Measurements from ENCODE around the gene RAPGEF1.

RAPGEF1 gene

DNA sequence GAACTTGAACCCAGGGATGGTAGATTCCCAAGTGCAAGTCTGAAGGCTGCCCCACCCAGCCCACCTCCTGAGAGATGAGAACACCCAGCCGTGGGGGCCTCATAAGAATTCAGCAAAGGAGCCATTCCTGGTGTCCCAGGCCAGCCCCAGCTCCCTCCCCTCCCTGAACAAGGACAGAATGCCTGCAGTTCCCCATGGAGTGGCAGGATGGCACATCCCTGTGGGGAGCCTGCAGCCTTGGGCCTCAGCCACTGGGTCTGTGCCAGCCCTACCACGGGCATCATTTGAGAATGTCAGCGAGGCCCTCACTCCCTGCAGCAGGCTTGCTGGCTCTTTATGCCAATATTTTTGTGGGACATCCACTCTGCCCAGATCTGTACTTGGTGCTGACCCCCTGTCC, 36.2 kb upstream of the RAPGEF1 start:
- TF ChIP-seq ZFX (IDR thresholded peaks at IDR 0.05; ENCODE audit: borderline replicate concordance) (no peak), CTCF (IDR thresholded peaks at IDR 0.05) (no peak)
- no peak overlapping the region for H3K27ac ChIP-seq

DNA sequence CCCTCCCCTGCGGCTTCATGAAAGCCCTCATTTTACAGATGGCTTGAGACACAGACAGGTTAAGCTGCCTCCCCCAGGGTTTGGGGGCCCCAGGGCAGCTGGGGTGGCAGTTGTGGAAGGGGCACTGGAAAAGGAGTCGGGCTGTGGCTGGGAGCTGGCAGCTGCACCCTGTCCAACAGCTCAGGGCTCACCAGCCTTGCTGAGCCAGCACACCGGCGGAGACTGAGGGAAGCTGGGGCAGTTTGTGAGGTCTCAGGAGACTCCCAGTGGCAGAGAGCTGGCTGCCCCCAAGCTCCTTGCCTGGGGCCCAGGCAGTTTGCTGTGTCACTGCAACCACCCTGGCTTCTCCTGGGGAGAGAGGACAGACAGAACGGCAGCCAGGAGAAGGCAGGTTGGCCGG, 34.8 kb upstream of the RAPGEF1 start:
- TF ChIP-seq ZFX (IDR thresholded peaks at IDR 0.05; ENCODE audit: borderline replicate concordance) (no peak), CTCF (IDR thresholded peaks at IDR 0.05) (no peak)
- H3K27ac ChIP-seq: no peak overlapping the region

DNA sequence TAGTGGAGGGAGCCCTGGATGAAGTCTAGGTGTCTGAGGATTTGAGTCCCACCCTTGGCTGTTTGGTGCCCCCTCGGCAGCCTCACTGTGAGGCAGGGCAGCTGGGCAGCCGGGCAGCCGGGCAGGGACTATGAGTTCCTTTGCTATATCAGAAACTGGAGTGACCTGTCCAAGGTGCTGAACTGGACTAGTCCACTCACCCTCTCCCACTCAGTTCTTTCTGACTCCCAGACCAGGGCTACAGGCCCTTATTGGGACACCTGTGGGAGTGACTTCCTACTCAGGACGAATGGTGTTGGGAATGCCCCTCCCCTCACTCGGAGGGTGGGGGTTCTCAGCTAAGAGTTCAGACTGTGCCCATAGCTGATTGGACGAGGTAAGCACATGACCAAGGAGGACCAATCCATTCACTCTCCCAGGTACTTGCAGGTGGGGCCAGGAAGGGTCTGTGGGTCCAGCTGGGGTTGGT, 34.1 kb upstream of the RAPGEF1 start:
- TF ChIP-seq CTCF (IDR thresholded peaks at IDR 0.05) (no peak), ZFX (IDR thresholded peaks at IDR 0.05; ENCODE audit: borderline replicate concordance) (no peak)

GRCh38 chr9:131772940-131773339, 33.1 kb upstream of the RAPGEF1 start:
- TF ChIP-seq ZFX (IDR thresholded peaks at IDR 0.05; ENCODE audit: borderline replicate concordance): no peak
- H3K27ac ChIP-seq: no peak overlapping the region

More for the DNA sequence above, 34.1 kb upstream of the RAPGEF1 start:
- no peak overlapping the region for H3K27ac ChIP-seq

DNA sequence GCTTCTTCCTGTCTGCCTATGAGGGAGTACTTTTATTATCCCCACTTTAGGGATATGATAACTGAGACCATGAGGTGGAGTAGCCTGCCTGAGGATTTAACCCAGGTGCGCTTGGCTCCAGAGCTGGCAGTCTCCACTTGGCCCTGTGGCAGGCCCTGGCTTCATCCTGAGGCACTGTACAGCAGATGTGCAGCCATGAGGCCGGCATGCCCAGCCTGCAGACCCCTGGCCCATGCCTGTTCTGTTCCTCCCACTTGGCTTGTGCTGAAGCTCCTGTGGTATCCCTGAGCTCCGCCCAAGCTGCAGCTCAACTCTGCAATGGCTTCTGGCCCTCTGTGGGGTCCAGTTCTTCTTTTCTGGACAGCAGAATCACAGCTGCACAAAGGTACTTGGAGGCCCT, 31.8 kb upstream of the RAPGEF1 start:
- TF ChIP-seq ZFX (IDR thresholded peaks at IDR 0.05; ENCODE audit: borderline replicate concordance): no peak
- TF ChIP-seq CTCF (IDR thresholded peaks at IDR 0.05): no peak
- H3K27ac ChIP-seq: no peak overlapping the region

- TF ChIP-seq ZFX (IDR thresholded peaks at IDR 0.05; ENCODE audit: borderline replicate concordance) (no peak), CTCF (IDR thresholded peaks at IDR 0.05) (no peak)
- H3K27ac ChIP-seq: no peak overlapping the region
Observed at GRCh38 chr9:131769361-131769760, 29.5 kb upstream of the RAPGEF1 start.

DNA sequence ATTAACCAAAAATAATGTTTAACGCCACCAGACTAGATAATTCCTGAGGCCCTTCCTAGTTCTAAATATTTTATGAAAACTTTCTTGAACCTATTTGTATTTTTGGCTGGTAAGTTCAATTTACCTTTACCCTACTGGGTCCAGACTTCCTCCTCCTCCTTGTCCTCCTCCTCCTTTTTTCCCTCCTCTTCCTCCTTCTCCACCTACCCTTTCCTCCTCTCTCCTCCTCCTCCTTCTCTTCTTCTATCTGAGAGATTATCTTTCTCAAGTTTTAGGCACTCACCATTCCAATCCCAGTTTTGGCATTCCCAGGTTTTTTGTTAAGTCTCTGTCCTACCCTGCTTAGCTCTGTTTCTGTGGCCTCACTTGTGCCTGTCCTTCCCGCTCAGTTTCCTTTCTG, 24.7 kb upstream of the RAPGEF1 start:
- H3K27ac ChIP-seq: no peak overlapping the region
- TF ChIP-seq ZFX (IDR thresholded peaks at IDR 0.05; ENCODE audit: borderline replicate concordance) (no peak), CTCF (IDR thresholded peaks at IDR 0.05) (no peak)

GRCh38 chr9:131762356-131762932, 22.6 kb upstream of the RAPGEF1 start:
- H3K27ac ChIP-seq: no peak overlapping the region

More at GRCh38 chr9:131762356-131762932, 22.6 kb upstream of the RAPGEF1 start:
- TF ChIP-seq ZFX (IDR thresholded peaks at IDR 0.05; ENCODE audit: borderline replicate concordance) (no peak), CTCF (IDR thresholded peaks at IDR 0.05) (peak; percentile 90)

All from 22Rv1 (cell line).